Left ventricle myocardium inferior (tissue), 1 donor: Measurements from ENCODE around the gene DCAF6. TPM values are rescaled to one million over a fixed set of nuclear protein-coding genes. Genes with fewer than 3 reads are reported as not detected.

Experiments used
- DNase-seq: peaks from one replicate; pipeline ENCODE4 v3.0.0-alpha.2; 2020
- H3K27ac ChIP-seq: fragments of 200-600 bp; replicated peaks from 2 replicates; pipeline ENCODE4 v1.8.0; 2021
- H3K27me3 ChIP-seq: fragments of 200-600 bp; 2 replicates; pipeline ENCODE4 v1.8.0; 2021; ENCODE audit warnings: low read depth
- H3K36me3 ChIP-seq: fragments of 200-600 bp; 2 replicates; pipeline ENCODE4 v1.8.0; 2021
- H3K4me1 ChIP-seq: fragments of 200-600 bp; 2 replicates; pipeline ENCODE4 v1.8.0; 2021
- H3K4me3 ChIP-seq: fragments of 200-600 bp; 2 replicates; pipeline ENCODE4 v1.8.0; 2021; ENCODE audit warnings: mild to moderate bottlenecking, moderate library complexity
- H3K9me3 ChIP-seq: fragments of 200-600 bp; replicated peaks from 2 replicates; pipeline ENCODE4 v1.8.0; 2021
- intact Hi-C: fragments of 100-400 bp; cut with micrococcal nuclease; formaldehyde crosslinking; loops from one replicate; pipeline ENCODE4 v1.11.0; 2022
- total RNA-seq: library from RNA; stranded (reverse); fragmentation: NEBNext Ultra II Directional; extraction: Animal tissue kit (Norgen Biotek cat#: 25700); gene quantifications from one replicate; pipeline ENCODE4 v1.2.1, GENCODE V29; 2021
- TF ChIP-seq, protein P1 (sequence below): fragments of 200-600 bp; IDR thresholded peaks from 2 replicates; pipeline ENCODE4 v1.8.0; 2021; ENCODE audit warnings: antibody characterized with exemption, mild to moderate bottlenecking, borderline replicate concordance
- donor health status: DM: no; HTN: yes; CAD: no; lungs with severe emphysema.

The DCAF6 gene
- total RNA-seq, 1 donor from 2014 or later: 196 TPM

DNA sequence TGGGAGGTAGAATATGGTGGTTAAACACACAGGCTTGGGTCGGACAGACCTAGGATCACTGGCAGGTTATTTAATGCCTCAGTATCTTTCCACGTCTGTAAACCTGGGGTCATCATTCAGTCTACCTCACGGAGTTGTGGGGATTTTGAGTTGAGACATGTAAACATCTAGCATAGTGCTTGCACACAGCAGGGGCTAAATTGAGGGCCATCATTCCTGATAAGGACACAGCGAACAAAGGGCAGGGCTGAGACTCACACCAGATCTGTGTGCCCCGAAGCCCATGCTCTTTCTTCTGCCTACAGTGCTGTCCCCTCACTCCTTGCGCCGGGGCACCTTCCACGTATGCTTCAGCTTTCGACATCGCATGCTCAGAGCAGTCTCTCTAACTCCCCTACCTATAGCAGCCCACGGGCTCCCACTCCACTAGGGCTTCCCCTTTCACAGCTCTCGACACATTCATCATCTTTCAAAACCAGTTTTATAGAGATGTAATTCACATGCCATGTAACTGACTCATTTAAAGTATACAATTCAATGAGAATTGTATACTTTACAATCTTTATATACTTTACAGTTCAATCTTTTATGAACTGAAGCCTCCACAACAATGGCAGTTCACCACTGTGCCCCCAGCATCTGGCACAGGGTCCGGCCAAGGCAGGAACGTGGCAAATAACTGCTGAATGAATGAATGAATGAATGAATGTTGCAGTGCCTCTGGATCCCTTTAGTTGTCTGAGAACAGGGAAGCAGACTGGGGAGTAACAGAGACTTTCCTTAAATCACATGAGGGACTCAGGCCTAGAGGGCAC is 152.2 kb downstream of the DCAF6 start:
- no peaks in the 10 kb centered on the region for H3K36me3 ChIP-seq
- no peaks in the 10 kb centered on the region for H3K9me3 ChIP-seq
- no peak overlapping the region for H3K4me3 ChIP-seq
- DNase-seq: no peak
- intact Hi-C loops: no loop called here
- no peaks in the 10 kb centered on the region for H3K27me3 ChIP-seq
- no peak overlapping the region for H3K27ac ChIP-seq
- H3K4me1 ChIP-seq: peaks cover 33% of the 10 kb centered on the region
- TF ChIP-seq, protein P1, sequence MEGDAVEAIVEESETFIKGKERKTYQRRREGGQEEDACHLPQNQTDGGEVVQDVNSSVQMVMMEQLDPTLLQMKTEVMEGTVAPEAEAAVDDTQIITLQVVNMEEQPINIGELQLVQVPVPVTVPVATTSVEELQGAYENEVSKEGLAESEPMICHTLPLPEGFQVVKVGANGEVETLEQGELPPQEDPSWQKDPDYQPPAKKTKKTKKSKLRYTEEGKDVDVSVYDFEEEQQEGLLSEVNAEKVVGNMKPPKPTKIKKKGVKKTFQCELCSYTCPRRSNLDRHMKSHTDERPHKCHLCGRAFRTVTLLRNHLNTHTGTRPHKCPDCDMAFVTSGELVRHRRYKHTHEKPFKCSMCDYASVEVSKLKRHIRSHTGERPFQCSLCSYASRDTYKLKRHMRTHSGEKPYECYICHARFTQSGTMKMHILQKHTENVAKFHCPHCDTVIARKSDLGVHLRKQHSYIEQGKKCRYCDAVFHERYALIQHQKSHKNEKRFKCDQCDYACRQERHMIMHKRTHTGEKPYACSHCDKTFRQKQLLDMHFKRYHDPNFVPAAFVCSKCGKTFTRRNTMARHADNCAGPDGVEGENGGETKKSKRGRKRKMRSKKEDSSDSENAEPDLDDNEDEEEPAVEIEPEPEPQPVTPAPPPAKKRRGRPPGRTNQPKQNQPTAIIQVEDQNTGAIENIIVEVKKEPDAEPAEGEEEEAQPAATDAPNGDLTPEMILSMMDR: no peak

DNA sequence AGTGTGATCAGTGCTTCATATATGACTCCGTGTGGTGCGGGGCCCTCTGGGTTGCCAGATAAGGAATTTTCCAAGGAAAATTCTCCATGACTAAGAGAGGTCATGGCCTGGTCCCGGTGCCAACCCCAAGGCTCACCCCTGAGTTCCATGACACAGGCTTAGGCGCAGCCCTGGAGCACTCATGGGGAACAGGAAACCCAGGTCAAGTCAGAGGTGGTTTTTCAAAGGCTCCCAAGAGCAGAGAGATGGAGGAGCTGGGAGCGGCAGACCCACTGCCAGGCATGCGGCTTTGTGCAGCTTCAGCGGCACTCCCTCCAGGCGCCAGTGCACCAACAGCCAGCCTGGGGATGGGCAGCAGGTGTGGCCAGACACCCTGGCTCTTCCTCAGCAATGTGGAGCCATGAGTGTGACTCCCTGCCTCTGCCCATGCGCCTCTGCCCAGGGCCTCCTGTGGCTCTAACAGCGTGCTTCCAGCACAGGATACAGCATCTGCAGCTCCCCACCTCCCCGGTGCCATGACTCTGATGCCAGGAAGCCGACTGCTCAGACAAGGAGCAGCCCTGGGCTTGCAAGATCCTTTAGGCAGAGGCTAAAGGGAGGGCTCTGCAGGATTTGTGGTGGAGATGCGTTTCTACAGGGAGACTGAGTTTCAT is 153.0 kb downstream of the DCAF6 start:
- no peak for DNase-seq
- intact Hi-C loops: no loop called here
- H3K36me3 ChIP-seq: no peaks in the 10 kb centered on the region

DNA sequence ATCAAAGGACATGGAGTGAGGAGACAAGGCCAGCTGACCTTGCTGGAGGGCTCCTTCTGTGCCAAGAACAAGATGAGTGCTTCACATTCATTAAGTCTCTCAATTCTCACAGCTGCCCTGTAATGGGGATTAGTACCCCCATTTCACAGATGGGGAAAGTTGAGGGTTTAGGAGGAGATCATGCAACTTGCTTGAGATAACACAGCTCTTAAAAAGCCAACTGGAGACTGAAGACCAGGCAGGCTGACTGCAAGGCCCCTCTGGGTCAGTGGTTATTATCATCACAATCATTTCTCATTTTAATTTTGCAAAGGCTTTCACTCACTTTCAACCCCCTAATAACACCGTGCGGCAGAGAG is 153.5 kb downstream of the DCAF6 start:
- Histone ChIP-seq H3K4me1 (peaks cover 21% of the 10 kb centered on the region), H3K36me3 (no peaks in the 10 kb centered on the region), H3K4me3 (no peak overlapping the region), H3K27me3 (no peaks in the 10 kb centered on the region), H3K9me3 (no peaks in the 10 kb centered on the region), H3K27ac (no peak overlapping the region)
- no peak for DNase-seq
- TF ChIP-seq, protein P1: no peak
- intact Hi-C loops: no loop called here

More for the DNA sequence above, 153.0 kb downstream of the DCAF6 start:
- Histone ChIP-seq H3K4me1 (peaks cover 26% of the 10 kb centered on the region), H3K9me3 (no peaks in the 10 kb centered on the region), H3K4me3 (no peak overlapping the region), H3K27me3 (no peaks in the 10 kb centered on the region), H3K27ac (no peak overlapping the region)
- TF ChIP-seq, protein P1: no peak

DNA sequence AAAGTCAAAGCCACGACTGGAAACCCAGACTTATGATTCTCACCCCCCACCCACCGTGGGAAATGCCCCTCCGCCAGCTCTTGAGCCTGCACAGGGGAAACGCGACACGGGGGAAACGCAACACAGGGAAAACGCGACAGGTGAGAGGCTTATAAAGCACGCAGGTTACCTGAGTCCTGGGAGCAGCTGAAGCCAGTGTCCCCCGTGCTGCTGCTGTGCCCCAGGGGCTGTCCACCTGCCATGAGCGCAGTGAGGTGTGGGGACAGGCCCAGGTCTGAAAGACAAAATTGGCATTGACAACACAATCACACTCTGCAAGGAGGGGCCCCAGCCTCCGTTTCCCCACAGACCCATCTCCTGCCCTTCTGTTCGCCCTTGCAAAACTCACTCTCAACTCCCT is 153.9 kb downstream of the DCAF6 start:
- no peaks in the 10 kb centered on the region for H3K36me3 ChIP-seq
- intact Hi-C loops: no loop called here

DNA sequence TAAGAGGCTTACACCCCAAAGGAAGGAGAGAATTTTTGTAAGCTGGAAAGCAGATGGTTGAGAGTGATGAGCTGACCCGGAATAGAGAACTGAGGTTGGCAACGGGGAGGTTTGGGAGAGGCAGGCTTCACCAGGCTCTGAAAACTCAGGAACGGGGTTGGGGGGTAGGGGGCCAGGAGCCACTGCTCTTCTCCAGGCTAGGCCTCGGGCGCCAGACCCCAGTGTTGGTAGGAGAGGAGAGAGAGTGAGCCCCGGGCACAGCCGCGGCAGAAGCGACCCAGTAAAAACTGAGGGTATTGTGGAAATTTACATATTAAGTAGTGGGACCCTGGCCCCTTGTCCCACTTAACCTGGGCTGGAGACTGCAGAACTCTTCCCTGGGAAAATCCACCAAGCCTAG is 154.6 kb downstream of the DCAF6 start:
- intact Hi-C loops: no loop called here
- no peaks in the 10 kb centered on the region for H3K36me3 ChIP-seq
- DNase-seq: no peak
- no peaks in the 10 kb centered on the region for H3K9me3 ChIP-seq
- H3K4me3 ChIP-seq: no peak overlapping the region
- TF ChIP-seq, protein P1: no peak
- peaks cover 10% of the 10 kb centered on the region for H3K4me1 ChIP-seq
- H3K27ac ChIP-seq: no peak overlapping the region
- H3K27me3 ChIP-seq: no peaks in the 10 kb centered on the region

More for the DNA sequence above, 153.9 kb downstream of the DCAF6 start:
- DNase-seq: no peak
- no peak overlapping the region for H3K4me3 ChIP-seq
- H3K27ac ChIP-seq: no peak overlapping the region
- peaks cover 17% of the 10 kb centered on the region for H3K4me1 ChIP-seq
- TF ChIP-seq, protein P1: no peak
- H3K9me3 ChIP-seq: no peaks in the 10 kb centered on the region
- H3K27me3 ChIP-seq: no peaks in the 10 kb centered on the region
